KOPT-K1 (cell line): ENCODE measurements around the gene TRPC4.
"Not testable (repeated sequence)": the region's sequence is repeated elsewhere in the genome, so short reads cannot be mapped to it uniquely, and the experiment has no call there.

Experiments used
- H3K27ac ChIP-seq: fragments of 200-600 bp; sonication (generic); 2 replicates; pipeline ENCODE4 v1.5.1; 2016; ENCODE audit warnings: antibody characterized with exemption, mild to moderate bottlenecking, low read depth, low read length; ENCODE audit not compliant: poor library complexity, severe bottlenecking
- H3K36me3 ChIP-seq: fragments of 200-600 bp; sonication (generic); 2 replicates; pipeline ENCODE4 v1.5.1; 2017; ENCODE audit warnings: antibody characterized with exemption, mild to moderate bottlenecking, low read length, moderate library complexity; ENCODE audit not compliant: insufficient read depth
- H3K9me3 ChIP-seq: fragments of 200-600 bp; sonication (generic); 2 replicates; pipeline ENCODE4 v1.5.1; 2017; ENCODE audit warnings: antibody characterized with exemption, low read length, mild to moderate bottlenecking; ENCODE audit not compliant: insufficient read depth, poor library complexity, severe bottlenecking

TRPC4 gene

DNA sequence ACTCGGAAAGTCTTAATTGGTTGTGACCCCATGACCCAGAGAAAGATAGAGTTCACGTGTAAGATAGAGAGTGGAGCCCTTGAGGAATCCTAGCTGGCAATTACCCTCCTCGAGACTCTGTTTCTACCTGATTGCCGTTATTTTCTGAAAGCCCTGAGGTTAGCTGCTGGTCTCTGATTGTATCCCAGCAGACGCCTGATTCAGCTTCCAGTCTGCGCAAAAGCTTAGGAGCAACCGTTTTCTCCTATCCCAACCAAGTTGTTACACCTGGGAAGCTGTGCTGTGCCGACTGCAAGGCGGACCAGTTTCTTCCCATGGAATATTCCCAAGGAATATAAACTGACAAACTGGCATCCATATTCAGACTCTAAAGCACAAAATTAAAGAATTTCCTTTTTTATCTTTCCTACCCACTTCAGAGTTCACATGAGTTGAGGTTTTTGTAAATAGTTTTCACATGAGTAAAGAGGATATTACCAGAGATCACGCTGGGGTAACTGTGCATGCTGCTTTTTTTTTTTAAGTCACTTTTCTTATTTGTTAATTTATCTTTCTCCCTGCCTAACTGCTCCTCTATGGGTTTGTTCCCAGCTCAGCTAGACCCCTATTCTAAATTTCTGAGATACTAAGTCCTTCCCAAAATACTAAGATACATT, 1.5 kb upstream of the TRPC4 start:
- H3K36me3 ChIP-seq = no peaks in the 10 kb centered on the region
- no peak overlapping the region for H3K27ac ChIP-seq
- no peaks in the 10 kb centered on the region for H3K9me3 ChIP-seq

DNA sequence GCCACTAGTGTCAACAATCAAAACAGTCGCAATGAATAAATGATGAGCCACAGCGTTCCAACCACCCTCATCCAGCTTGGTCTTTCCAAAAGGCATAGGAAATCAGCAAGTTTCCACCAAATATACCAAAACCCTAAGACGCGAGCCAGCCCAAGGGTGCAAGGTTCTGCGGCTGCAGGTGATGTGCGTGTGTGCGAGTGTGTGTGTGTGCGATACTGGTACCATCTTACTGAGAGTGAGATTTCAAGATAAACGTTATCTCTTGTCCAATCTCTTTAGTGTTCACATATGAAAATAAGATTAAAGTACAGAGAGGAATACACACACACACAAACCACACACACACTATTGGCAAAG, 895 bp upstream of the TRPC4 start:
- H3K9me3 ChIP-seq = no peaks in the 10 kb centered on the region
- H3K27ac ChIP-seq = no peak overlapping the region
- no peaks in the 10 kb centered on the region for H3K36me3 ChIP-seq

DNA sequence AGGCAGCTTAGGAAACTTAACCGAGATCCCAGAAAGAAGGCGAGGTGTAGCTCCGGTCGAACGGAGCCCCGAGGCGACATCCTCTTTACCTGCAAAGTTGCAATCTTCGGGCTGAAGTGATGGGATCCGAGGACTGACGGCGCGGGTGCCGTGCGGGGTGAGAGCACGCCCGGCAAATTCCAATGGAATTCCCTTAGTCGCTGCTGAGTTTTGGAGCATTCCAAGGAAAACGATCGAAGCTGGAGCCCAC, 141 bp downstream of the TRPC4 start:
- H3K36me3 ChIP-seq = no peaks in the 10 kb centered on the region
- H3K27ac ChIP-seq = no peak overlapping the region
- no peaks in the 10 kb centered on the region for H3K9me3 ChIP-seq

DNA sequence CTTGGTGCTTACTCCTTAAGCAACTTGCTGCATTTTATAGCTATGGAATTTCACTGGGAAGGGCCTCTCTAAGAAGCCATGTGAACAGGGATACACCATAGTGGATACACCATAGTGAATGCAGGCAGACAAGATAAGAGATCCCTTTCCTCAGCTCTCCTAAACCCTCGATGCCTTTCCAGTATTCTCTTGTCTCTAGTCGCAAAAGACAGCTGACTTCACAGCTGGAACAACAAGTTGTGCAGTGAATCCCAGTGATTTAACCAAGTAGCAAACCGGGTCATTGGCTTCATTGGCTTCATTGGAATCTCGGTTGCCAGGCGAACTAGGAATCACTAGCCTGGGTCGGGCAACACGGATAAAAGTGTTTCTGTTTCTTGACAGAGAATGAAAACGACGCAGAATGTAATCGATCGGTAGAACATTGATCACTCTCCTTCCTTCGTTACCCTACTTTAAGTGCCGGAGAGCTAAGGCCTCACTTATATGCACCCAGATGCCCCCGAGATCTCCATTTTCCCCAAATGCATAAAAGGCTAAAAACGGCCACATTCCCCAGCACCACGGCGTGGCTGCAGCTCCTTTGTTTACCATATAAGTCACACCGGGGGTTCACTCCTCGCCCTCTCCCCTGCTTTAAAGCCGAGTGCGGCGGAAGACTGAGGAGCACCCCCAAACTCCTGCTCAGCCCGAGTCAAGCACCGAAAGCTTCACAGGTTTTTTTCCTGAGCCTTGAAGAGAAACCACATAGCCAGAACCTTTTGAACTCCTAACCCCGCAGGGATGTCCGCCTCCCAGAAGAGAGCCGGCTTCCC, 674 bp downstream of the TRPC4 start:
- no peaks in the 10 kb centered on the region for H3K36me3 ChIP-seq
- H3K9me3 ChIP-seq = no peaks in the 10 kb centered on the region
- H3K27ac ChIP-seq = no peak overlapping the region

DNA sequence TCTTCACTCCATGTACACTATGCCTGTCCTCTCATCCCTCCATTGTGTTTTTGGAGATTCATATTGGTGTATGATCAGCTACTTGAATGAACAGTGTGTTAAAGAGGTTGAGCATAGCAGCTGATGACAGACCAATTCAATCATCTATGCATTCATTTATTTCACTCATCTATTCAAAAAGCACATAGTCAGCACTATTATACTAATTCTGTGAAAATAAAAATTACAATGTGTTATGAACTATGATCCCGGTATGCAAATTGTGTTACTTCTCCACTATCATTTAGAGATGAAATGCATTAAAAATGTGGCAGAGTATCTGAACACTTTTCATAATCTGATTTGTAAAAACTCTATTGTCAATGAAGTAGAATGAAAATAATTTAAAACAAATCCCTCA, 5.9 kb downstream of the TRPC4 start:
- Histone ChIP-seq H3K9me3 (no peaks in the 10 kb centered on the region), H3K36me3 (no peaks in the 10 kb centered on the region), H3K27ac (no peak overlapping the region)

DNA sequence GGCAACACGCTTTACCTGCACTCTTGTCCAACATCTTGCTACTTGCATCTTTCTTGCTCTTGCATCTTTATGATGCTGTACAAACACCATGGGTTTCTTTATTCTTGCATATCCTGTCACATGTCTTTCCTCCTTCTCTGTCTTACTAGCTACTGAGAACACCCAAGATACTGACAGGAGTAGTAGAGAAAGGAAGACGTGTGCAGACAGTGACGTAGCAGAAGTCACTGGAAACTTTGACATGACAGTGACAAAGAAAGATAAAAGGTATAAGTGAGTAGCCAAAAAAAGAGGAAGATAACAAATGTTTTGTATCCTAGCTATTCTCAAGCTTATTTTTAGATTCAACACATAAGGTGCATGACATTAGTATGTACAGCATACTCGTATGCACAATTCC, 34.2 kb downstream of the TRPC4 start:
- H3K27ac ChIP-seq = no peak overlapping the region
- no peaks in the 10 kb centered on the region for H3K9me3 ChIP-seq
- H3K36me3 ChIP-seq = no peaks in the 10 kb centered on the region

DNA sequence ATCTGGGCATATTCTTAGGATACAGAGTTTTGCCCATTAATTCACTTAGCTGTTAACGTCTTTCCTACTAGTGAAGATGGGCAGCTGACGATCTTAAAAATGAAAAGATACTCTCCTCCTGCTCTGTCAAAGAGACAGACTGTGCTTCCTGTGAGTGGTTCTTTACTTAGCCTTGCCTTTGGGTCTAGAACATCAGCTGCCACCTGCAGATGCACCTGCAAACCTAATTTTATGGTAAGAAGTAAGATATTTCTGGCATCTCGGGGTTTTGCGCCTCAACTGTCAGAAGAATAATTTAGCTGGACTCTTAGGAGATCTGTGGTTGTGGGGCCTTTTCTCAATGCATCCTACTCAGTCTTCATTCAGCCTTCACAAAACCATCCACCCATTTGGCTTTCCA, 36.2 kb downstream of the TRPC4 start:
- H3K9me3 ChIP-seq = no peaks in the 10 kb centered on the region
- H3K36me3 ChIP-seq = no peaks in the 10 kb centered on the region
- H3K27ac ChIP-seq = no peak overlapping the region

DNA sequence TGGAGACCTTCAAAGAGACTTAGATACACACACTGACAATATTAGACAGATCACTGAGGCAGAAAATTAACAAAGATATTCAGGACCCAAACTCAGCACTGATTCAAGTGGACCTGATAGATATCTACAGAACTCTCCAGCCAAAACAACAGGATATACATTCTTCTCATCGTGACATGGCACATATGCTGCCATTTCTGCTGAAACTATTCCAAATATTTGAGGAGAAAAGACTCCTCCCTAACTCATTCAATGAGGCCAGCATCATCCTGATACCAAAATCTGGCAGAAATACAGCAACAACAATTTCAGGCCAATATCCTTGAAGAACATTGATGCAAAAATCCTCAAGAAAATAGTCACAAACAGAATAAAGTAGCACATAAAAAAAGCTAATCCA, 53.3 kb downstream of the TRPC4 start:
- no peaks in the 10 kb centered on the region for H3K9me3 ChIP-seq
- no peaks in the 10 kb centered on the region for H3K36me3 ChIP-seq
- H3K27ac ChIP-seq = no peak overlapping the region

DNA sequence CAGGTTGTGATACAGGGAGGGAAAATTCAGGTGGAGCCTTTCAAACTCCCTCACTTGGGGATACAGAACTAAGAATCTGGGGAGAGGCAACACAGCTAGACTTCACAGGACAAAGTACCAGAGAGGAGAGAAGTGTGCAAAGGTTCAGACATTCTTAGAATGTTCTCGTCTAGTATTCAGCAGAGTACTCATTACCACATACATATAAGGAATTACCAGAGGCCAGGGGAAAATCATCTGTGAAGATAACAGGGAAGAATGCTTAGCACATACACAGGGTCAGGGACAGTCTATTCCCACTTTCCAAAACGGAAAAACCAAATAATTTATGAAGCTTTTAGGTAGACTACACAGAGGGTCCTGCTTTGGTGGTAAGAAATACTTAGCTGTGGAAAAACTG, 58.1 kb downstream of the TRPC4 start:
- Histone ChIP-seq H3K9me3 (no peaks in the 10 kb centered on the region), H3K27ac (no peak overlapping the region), H3K36me3 (no peaks in the 10 kb centered on the region)

DNA sequence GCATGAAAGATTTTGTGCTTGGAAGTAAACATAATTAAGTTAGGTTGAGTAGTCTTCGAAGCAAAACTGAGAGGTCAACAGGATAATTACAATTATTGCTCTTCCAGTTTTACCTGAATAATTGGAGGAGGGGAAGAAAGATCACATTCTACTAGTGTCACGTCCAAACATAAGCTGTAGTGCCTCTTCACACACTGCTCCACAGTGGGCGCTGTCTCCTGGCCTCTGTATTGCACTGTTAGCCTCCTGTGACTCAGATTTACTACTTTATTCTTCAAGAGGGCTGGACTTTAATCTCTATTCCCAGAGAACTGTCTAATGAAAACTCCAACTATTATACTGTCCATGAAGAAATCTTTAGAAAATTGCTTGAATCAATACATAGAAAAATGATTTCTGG, 62.9 kb downstream of the TRPC4 start:
- Histone ChIP-seq H3K36me3 (no peaks in the 10 kb centered on the region), H3K27ac (no peak overlapping the region), H3K9me3 (no peaks in the 10 kb centered on the region)

DNA sequence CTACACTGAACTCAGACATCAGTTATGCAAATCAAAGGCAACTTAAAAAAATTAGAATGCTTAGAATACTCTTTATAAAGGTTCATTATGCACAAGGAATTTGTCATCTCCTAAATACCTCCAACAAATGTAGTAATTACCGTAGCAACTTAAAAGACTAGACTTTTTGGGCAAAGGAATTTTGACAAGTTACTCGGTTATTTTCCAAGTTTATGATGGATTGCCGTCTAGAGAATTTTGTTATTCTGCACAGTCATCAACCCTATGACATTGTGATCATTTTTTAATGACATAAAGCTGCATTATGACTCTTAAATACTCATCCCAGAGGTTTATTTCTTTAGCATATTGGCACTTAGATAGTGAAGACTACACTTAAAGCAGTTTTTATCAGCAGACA, 71.9 kb downstream of the TRPC4 start:
- H3K9me3 ChIP-seq = no peaks in the 10 kb centered on the region
- no peak overlapping the region for H3K27ac ChIP-seq

DNA sequence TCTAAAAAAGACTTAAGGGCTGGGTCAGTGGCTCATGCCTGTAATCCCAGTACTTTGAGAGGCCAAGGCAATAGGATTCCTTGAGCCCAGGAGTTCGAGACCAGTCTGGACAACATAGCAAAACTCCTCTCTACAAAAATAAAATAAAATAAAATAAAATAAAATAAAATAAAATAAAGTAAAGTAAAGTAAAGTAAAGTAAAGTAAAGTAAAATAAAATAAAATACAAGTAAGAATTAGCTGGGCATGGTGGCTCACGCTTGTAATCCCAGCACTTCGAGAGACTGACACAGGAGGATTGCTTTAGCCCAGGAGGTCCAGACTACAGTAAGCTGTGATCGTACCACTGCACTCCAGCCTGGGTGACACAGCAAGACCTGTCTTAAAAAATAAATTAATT, 72.8 kb downstream of the TRPC4 start:
- H3K9me3 ChIP-seq, H3K27ac ChIP-seq, H3K36me3 ChIP-seq: not testable (repeated sequence)

More for the DNA sequence above, 71.9 kb downstream of the TRPC4 start:
- no peaks in the 10 kb centered on the region for H3K36me3 ChIP-seq

DNA sequence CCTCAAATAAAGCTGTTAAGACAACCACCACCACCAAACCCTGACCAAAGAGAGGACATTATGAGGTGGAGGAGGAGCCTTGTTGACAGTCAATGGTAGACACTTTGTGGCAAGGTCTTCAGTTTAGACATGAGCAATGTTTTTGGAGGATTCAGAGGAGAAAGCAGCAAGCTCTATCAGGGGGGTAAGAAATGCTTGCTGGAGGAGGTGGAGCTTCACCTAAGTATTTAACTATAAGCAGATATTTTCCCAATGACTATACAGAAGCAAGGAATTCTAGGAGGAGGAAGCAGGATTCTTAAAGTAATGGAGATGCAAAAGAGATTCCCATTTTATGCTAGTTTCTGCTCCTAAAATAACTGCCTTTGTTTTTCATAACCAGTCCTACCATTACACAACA, 74.2 kb downstream of the TRPC4 start:
- H3K9me3 ChIP-seq = no peaks in the 10 kb centered on the region
- H3K27ac ChIP-seq = no peak overlapping the region
- no peaks in the 10 kb centered on the region for H3K36me3 ChIP-seq

DNA sequence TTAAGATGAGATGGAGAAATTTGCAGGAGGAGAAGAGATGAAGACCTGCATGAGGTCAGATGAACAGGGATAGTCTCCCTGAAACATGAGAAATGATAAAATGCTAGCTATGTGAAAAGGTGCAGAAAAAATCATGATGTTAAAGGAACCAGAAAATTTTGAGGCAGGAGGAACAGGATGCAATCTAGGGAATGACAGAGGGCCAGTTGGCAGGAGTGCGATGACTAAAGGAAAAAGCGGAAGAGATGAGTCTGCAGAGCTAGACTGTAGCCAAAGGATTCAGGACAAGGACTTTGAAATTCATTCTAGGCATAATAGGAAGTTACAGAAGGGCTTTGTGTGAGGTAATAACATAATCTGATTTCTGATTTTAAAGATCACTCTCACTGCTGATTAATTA, 77.9 kb downstream of the TRPC4 start:
- Histone ChIP-seq H3K9me3 (no peaks in the 10 kb centered on the region), H3K27ac (no peak overlapping the region), H3K36me3 (no peaks in the 10 kb centered on the region)

DNA sequence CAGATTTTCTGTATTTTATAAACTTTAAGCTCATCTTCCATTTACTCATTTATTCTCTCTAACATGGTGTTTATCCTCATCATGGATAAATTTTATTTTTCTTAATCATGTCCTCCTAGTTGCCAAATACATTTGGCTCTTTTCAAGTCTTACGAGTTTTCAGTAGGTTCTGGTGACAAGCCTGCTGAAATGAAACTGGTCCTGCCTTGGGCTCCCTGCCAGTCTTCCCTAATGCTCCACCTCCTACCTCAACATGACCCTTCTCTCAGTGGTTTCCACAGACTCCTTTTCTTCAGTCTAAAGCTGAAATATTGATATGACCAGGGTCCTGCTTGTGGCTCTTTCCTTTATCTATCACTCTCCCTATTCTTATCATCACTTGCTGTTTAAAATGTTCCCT, 81.2 kb downstream of the TRPC4 start:
- Histone ChIP-seq H3K9me3 (no peaks in the 10 kb centered on the region), H3K27ac (no peak overlapping the region), H3K36me3 (no peaks in the 10 kb centered on the region)

DNA sequence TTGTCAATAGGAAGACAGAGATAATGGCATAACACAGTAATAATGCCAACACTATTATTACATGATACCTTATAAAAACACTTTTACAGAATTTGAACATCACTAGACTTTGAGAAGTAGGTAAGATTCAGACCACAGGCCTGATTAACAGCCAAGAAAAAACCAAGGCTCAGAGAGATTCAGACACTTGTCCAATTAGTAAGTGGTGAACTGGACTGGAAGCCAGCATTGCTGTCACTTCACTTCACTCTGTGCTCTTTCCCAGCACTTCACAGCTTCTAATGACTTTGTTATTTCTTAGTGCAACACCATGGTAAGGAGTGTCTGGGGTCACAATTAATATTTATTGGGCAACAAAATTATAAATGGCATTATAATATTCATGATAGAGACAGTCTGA, 91.9 kb downstream of the TRPC4 start:
- no peak overlapping the region for H3K27ac ChIP-seq
- no peaks in the 10 kb centered on the region for H3K36me3 ChIP-seq
- H3K9me3 ChIP-seq = no peaks in the 10 kb centered on the region
